GM23248 (cell line): ENCODE results near the gene EEF1AKMT4.

Experiments used
- EZH2 ChIP-seq: fragments of 200-600 bp; sonication (generic); IDR thresholded peaks from 2 replicates; pipeline ENCODE4 v1.6.1; 2018; ENCODE audit warnings: antibody characterized with exemption, mild to moderate bottlenecking; ENCODE audit not compliant: insufficient read depth, poor library complexity, severe bottlenecking
- EZH2phosphoT487 ChIP-seq: fragments of 200-600 bp; sonication (generic); IDR thresholded peaks from 2 replicates; pipeline ENCODE4 v1.6.1; 2018; ENCODE audit warnings: antibody characterized with exemption, moderate library complexity, mild to moderate bottlenecking, low read depth; ENCODE audit not compliant: insufficient read depth

DNA sequence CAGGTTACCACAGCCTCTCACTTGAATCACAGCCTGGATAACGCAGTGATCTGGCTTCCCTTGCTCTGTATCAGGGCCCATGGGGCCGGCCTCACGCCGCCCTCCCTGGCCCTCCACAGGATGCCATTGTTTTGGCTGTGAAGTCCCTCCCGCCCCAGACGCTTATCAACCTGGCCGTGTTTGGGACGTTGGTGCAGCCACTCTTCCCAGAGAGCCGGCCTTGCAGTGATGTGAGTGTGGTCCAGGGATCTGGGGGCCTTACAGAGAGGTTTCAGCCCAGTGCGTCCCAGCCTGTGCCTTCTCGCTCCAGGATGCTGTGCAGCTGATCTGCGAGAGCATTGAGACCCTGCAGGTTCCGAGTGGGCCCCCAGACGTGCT is 13.4 kb upstream of the EEF1AKMT4 start:
- TF ChIP-seq EZH2 (no peak), EZH2phosphoT487 (no peak)
